Gastroesophageal sphincter (tissue), 4 donors: ENCODE data around the gene MYCT1. TPM values are rescaled to one million over a fixed set of nuclear protein-coding genes. Genes with fewer than 3 reads are reported as not detected.

Experiments used
- ATAC-seq: fragments of 150-250 bp; one replicate; pipeline ENCODE4 v1.9.1; 2016; ENCODE audit warnings: mild to moderate bottlenecking, moderate library complexity
- H3K27ac ChIP-seq, 4 donors: fragments of 200-600 bp; sonication (generic) in 3 of 4; 1 replicate in 3 of 4; 2 replicates in 1 of 4; pipeline ENCODE4 v1.5.1; 2016 to 2019
- H3K27me3 ChIP-seq: fragments of 200-600 bp; sonication (generic); one replicate; pipeline ENCODE4 v1.5.1; 2019
- H3K36me3 ChIP-seq, 2 donors: fragments of 200-600 bp; sonication (generic); one replicate each; pipeline ENCODE4 v1.5.1; 2019; ENCODE audit warnings: control low read depth in 1 of 2
- H3K4me1 ChIP-seq, 3 donors: fragments of 200-600 bp; sonication (generic); 1 replicate in 2 of 3; 2 replicates in 1 of 3; pipeline ENCODE4 v1.5.1; 2016 to 2019; ENCODE audit warnings: control low read depth in 2 of 3
- H3K4me3 ChIP-seq, 2 donors: fragments of 200-600 bp; sonication (generic); one replicate each; pipeline ENCODE4 v1.5.1; 2019; ENCODE audit warnings: mild to moderate bottlenecking in 1 of 2, moderate library complexity in 1 of 2
- H3K9me3 ChIP-seq, 3 donors: fragments of 200-600 bp; sonication (generic); one replicate each; pipeline ENCODE4 v1.5.1; 2017 to 2019; ENCODE audit warnings: control low read depth in 2 of 3
- CTCF ChIP-seq, 4 experiments: fragments of 200-600 bp in 2 of 4; fragments of 450-650 bp in 2 of 4; sonication (generic) in 1 of 4; IDR thresholded peaks; one replicate each; pipeline ENCODE4 v1.5.1; 2017 to 2019; ENCODE audit warnings: antibody characterized with exemption in 4 of 4, mild to moderate bottlenecking in 2 of 4, moderate library complexity in 2 of 4
- EP300 ChIP-seq: sonication (generic); formaldehyde crosslinking; IDR thresholded peaks from one replicate; pipeline ENCODE4 v1.6.1; 2017; ENCODE audit warnings: antibody characterized with exemption, mild to moderate bottlenecking
- POLR2A ChIP-seq, 2 donors: fragments of 450-650 bp; IDR thresholded peaks; one replicate each; pipeline ENCODE4 v1.6.1; 2017; ENCODE audit warnings: antibody characterized with exemption in 2 of 2, mild to moderate bottlenecking in 2 of 2, moderate library complexity in 1 of 2
- POLR2AphosphoS5 ChIP-seq: sonication (generic); formaldehyde crosslinking; IDR thresholded peaks from one replicate; pipeline ENCODE4 v1.6.1; 2017; ENCODE audit warnings: antibody characterized with exemption
- WGBS, 2 donors: methylation state at CpG; one replicate each; pipeline ENCODE4 v1.1.5; 2018; ENCODE audit warnings: low coverage in 1 of 2; 5-methylcytosine and 5-hydroxymethylcytosine counted together
- total RNA-seq, 4 donors: library from RNA; depleted of rRNA; stranded (reverse); fragments of >200 nt; gene quantifications; one replicate each; pipeline ENCODE4 v1.1.0, GENCODE V29; 2016

MYCT1 gene
- total RNA-seq, 4 donors from 2014 or later: 7.9 to 15.2 (median 10.0) TPM

- peaks cover 8% of the 10 kb centered on the region for H3K27me3 ChIP-seq
- no peaks in the 10 kb centered on the region for H3K4me1 ChIP-seq
- H3K4me3 ChIP-seq: no peak overlapping the region
- no peak for TF ChIP-seq POLR2A (IDR thresholded peaks at IDR 0.05)
- no peak for TF ChIP-seq POLR2AphosphoS5
- TF ChIP-seq CTCF (IDR thresholded peaks at IDR 0.05): no peak
- TF ChIP-seq EP300: no peak
- no peak overlapping the region for H3K27ac ChIP-seq
- ATAC-seq: no peak
- H3K9me3 ChIP-seq: no peaks in the 10 kb centered on the region
- no peaks in the 10 kb centered on the region for H3K36me3 ChIP-seq
- 65 to 72% methylated on average over 3 to 4 of the region's 5 CpGs for WGBS, 2 donors
Measured at GRCh38 chr6:152771061-152771687, 73.5 kb downstream of the MYCT1 start.

Other genes with a start within 250 kb of the MYCT1 start
- 100 to 1,000 TPM; 160 to 268 (median 215) TPM for gene SYNE1, start 60.5 kb upstream of the MYCT1 start, total RNA-seq
- gene VIP, start 52.9 kb downstream of the MYCT1 start, total RNA-seq: 10 to 100 TPM in 2 of 4 donors, 1 to 10 TPM in 2; 6.8 to 55.2 (median 18.2) TPM